K562 (cell line): ENCODE data around the gene TMPRSS5. TPM values are rescaled to one million over a fixed set of nuclear protein-coding genes. Genes with fewer than 3 reads are reported as not detected.

ENCODE experiments used
- CEBPZ ChIP-seq: fragments of 150-350 bp; IDR thresholded peaks from 2 replicates; pipeline ENCODE4 v1.6.1; 2014; ENCODE audit warnings: low read depth, mild to moderate bottlenecking, low read length, borderline replicate concordance
- HBP1 ChIP-seq: fragments of 450-650 bp; formaldehyde crosslinking; IDR thresholded peaks from 2 replicates; pipeline ENCODE4 v1.4.0; 2022; ENCODE audit warnings: missing genetic modification characterization
- HDAC1 ChIP-seq, 2 experiments: fragments of 450-650 bp; IDR thresholded peaks; 2 replicates each; pipeline ENCODE4 v1.6.1; 2016 to 2017; ENCODE audit warnings: inconsistent platforms in 1 of 2, mild to moderate bottlenecking in 1 of 2, moderate library complexity in 1 of 2
- HOMEZ ChIP-seq: fragments of 250-450 bp; sonication (Bioruptor Pico); IDR thresholded peaks from 2 replicates; pipeline ENCODE4 v1.4.0; 2020; ENCODE audit warnings: mild to moderate bottlenecking, moderate library complexity
- JUN ChIP-seq, 2 experiments: sonication (generic) in 1 of 2; formaldehyde crosslinking in 1 of 2; IDR thresholded peaks; 2 replicates each; pipeline versions ENCODE4 v1.6.1 to v1.8.0; 2012 to 2022; ENCODE audit warnings: borderline replicate concordance in 2 of 2, mild to moderate bottlenecking in 2 of 2, improper control_type of control experiment in 1 of 2, low read depth in 1 of 2, low read length in 1 of 2, missing genetic modification reagents in 1 of 2
- NR4A1 ChIP-seq, 2 experiments: fragments of 250-450 bp in 1 of 2; fragments of 450-650 bp in 1 of 2; sonication (Bioruptor Pico) in 1 of 2; IDR thresholded peaks; 2 replicates each; pipeline versions ENCODE4 v1.4.0 to v1.6.1; 2016 to 2020; ENCODE audit warnings: mild to moderate bottlenecking in 2 of 2, missing compliant biosample characterization in 1 of 2, missing genetic modification characterization in 1 of 2, moderate library complexity in 1 of 2
- PKNOX1 ChIP-seq: fragments of 450-650 bp; IDR thresholded peaks from 2 replicates; pipeline ENCODE4 v1.6.1; 2016
- SRSF9 ChIP-seq: fragments of 200-400 bp; formaldehyde crosslinking; IDR thresholded peaks from 2 replicates; pipeline ENCODE4 v1.6.1; 2017; ENCODE audit warnings: low read depth, low read length, borderline replicate concordance
- VEZF1 ChIP-seq: fragments of 200-800 bp; sonication (Bioruptor generic); IDR thresholded peaks from 2 replicates; pipeline ENCODE4 v1.6.1; 2017; ENCODE audit warnings: missing genetic modification characterization, missing compliant biosample characterization
- ZBTB2 ChIP-seq: fragments of 450-650 bp; IDR thresholded peaks from 2 replicates; pipeline ENCODE4 v1.6.1; 2016; ENCODE audit warnings: antibody characterized with exemption
- ZBTB7A ChIP-seq: IDR thresholded peaks from 2 replicates; pipeline ENCODE4 v1.6.1; 2011; ENCODE audit warnings: low read depth, mild to moderate bottlenecking, low read length, moderate library complexity, borderline replicate concordance; ENCODE audit not compliant: control insufficient read depth
- ZNF584 ChIP-seq: fragments of 200-800 bp; sonication (Bioruptor generic); IDR thresholded peaks from 2 replicates; pipeline ENCODE4 v1.6.1; 2016; ENCODE audit warnings: low read depth, mild to moderate bottlenecking, missing genetic modification characterization, missing compliant biosample characterization
- ZNF695 ChIP-seq: fragments of 450-650 bp; formaldehyde crosslinking; IDR thresholded peaks from 2 replicates; pipeline ENCODE4 v1.4.0; 2020; ENCODE audit warnings: mild to moderate bottlenecking, moderate library complexity
- polyA plus RNA-seq, 8 experiments: library from polyadenylated mRNA; depleted of rRNA in 4 of 8; stranded (reverse) in 5 of 8; unstranded in 3 of 8; fragments of >200 nt; fragmentation: Nextera tagmentation in 2 of 8; fragmentation: Illumina TruSeq in 1 of 8; extraction: Ambion mirVana in 2 of 8; extraction: Trizol in 1 of 8; gene quantifications; 2 replicates each; pipeline versions ENCODE4 v1.2.1 to v1.2.3, GENCODE V29; 2011 to 2014; ENCODE audit warnings: inconsistent platforms in 1 of 8, missing spikeins in 1 of 8
- total RNA-seq, 7 experiments: library from RNA; depleted of rRNA in 6 of 7; stranded (reverse); fragments of >200 nt in 6 of 7; fragmentation: Illumina TruSeq in 2 of 7; extraction: Trizol in 2 of 7; gene quantifications; 2 replicates each; pipeline versions ENCODE4 v1.2.1 to v1.2.3, GENCODE V29; 2011 to 2021; ENCODE audit warnings: low replicate concordance in 1 of 7

The TMPRSS5 gene
- total and polyA plus RNA-seq, 9 of the 15 experiments (the other 6 are each of a cell fraction or from before 2014, with no cell fraction given) = 0.07 to 0.49 (median 0.17) TPM; not detected in 1

- no peak for TF ChIP-seq ZBTB2
- TF ChIP-seq ZNF584 = peak; percentile 90
- TF ChIP-seq HDAC1 (IDR thresholded peaks at IDR 0.05) = no peak
- TF ChIP-seq SRSF9 = no peak
- peak; percentile 57 for TF ChIP-seq PKNOX1
- TF ChIP-seq VEZF1 = no peak
- TF ChIP-seq ZNF695 (CRISPR knock-in tag) = no peak
- no peak; the same call in 1 of the 2 replicates for TF ChIP-seq JUN (IDR thresholded peaks at IDR 0.05; ENCODE audit: borderline replicate concordance, low read depth, low read length)
- peak; percentile 76; the same call in 1 of the 2 replicates for TF ChIP-seq JUN (CRISPR knock-in tag; IDR thresholded peaks at IDR 0.05; ENCODE audit: borderline replicate concordance)
- no peak for TF ChIP-seq ZBTB7A
- TF ChIP-seq CEBPZ = no peak
- TF ChIP-seq HBP1 = no peak
- no peak for TF ChIP-seq HOMEZ (CRISPR knock-in tag)
- no peak for TF ChIP-seq NR4A1 (CRISPR knock-in tag; IDR thresholded peaks at IDR 0.05)
- peak; percentile 89 for TF ChIP-seq NR4A1 (tag; IDR thresholded peaks at IDR 0.05)
Measured at GRCh38 chr11:113663567-113663966, 42.5 kb downstream of the TMPRSS5 start (continued).
